ENCODE results near the gene RING1. TPM values are rescaled to one million over a fixed set of nuclear protein-coding genes. Genes with fewer than 3 reads are reported as not detected.

RING1 gene
- total and polyA plus RNA-seq, 2 experiments from 2014 or later, result 25.6 to 32.5 TPM

- H3K27me3 ChIP-seq, result peaks cover 3% of the 10 kb centered on the region
- H3K79me2 ChIP-seq, result no peaks in the 10 kb centered on the region
- no peak overlapping the region for H3K4me2 ChIP-seq
- no peak overlapping the region for H3K27ac ChIP-seq
- H3K4me1 ChIP-seq (ENCODE audit: insufficient read depth), result no peaks in the 10 kb centered on the region
- no peaks in the 10 kb centered on the region for H3K9me3 ChIP-seq (ENCODE audit: low read depth)
- no peaks in the 10 kb centered on the region for H3K36me3 ChIP-seq (replicated peaks; ENCODE audit: insufficient read depth, low read depth)
- TF ChIP-seq CTCF (IDR thresholded peaks at IDR 0.05; ENCODE audit: poor library complexity) (no peak), EZH2phosphoT487 (IDR thresholded peaks at IDR 0.05; ENCODE audit: low read depth, severe bottlenecking, unreplicated experiment) (no peak), EZH2 (IDR thresholded peaks at IDR 0.05; ENCODE audit: borderline replicate concordance) (no peak)
- H3K4me3 ChIP-seq, result no peak overlapping the region
- no peak for DNase-seq (ENCODE audit: low spot score)
- H2AFZ ChIP-seq, result no peak overlapping the region
- no peaks in the 10 kb centered on the region for H4K20me1 ChIP-seq (ENCODE audit: insufficient read depth, poor library complexity, severe bottlenecking)
- no peaks in the 10 kb centered on the region for H3K9me2 ChIP-seq (replicated peaks; ENCODE audit: insufficient read depth)
Observed at GRCh38 chr6:33236328-33236727, 28.0 kb downstream of the RING1 start.

- H4K20me1 ChIP-seq (ENCODE audit: insufficient read depth, poor library complexity, severe bottlenecking), result no peaks in the 10 kb centered on the region
- 93% methylated on average over 6 of the region's 6 CpGs for WGBS (ENCODE audit: low lambda C conversion rate, missing lambda C conversion rate)
- TF ChIP-seq EZH2 (IDR thresholded peaks at IDR 0.05; ENCODE audit: borderline replicate concordance) (no peak), EZH2phosphoT487 (IDR thresholded peaks at IDR 0.05; ENCODE audit: low read depth, severe bottlenecking, unreplicated experiment) (no peak), CTCF (IDR thresholded peaks at IDR 0.05; ENCODE audit: poor library complexity) (no peak)
Observed at GRCh38 chr6:33236852-33237251, 28.6 kb downstream of the RING1 start.

GRCh38 chr6:33237741-33238140 is 29.4 kb downstream of the RING1 start:
- H3K4me1 ChIP-seq (ENCODE audit: insufficient read depth), result no peaks in the 10 kb centered on the region
- no peak overlapping the region for H3K4me3 ChIP-seq
- H3K9me3 ChIP-seq (ENCODE audit: low read depth), result no peaks in the 10 kb centered on the region
- no peak overlapping the region for H3K4me2 ChIP-seq
- H3K9me2 ChIP-seq (replicated peaks; ENCODE audit: insufficient read depth), result no peaks in the 10 kb centered on the region
- 84% methylated on average over 2 of the region's 2 CpGs for WGBS (ENCODE audit: low lambda C conversion rate, missing lambda C conversion rate)
- no peak for DNase-seq (ENCODE audit: low spot score)
- no peaks in the 10 kb centered on the region for H3K36me3 ChIP-seq (replicated peaks; ENCODE audit: insufficient read depth, low read depth)
- TF ChIP-seq EZH2phosphoT487 (IDR thresholded peaks at IDR 0.05; ENCODE audit: low read depth, severe bottlenecking, unreplicated experiment) (no peak), CTCF (IDR thresholded peaks at IDR 0.05; ENCODE audit: poor library complexity) (no peak), EZH2 (IDR thresholded peaks at IDR 0.05; ENCODE audit: borderline replicate concordance) (no peak)
- peaks cover 7% of the 10 kb centered on the region for H3K27me3 ChIP-seq
- no peaks in the 10 kb centered on the region for H4K20me1 ChIP-seq (ENCODE audit: insufficient read depth, poor library complexity, severe bottlenecking)
- H3K79me2 ChIP-seq, result no peaks in the 10 kb centered on the region
- H3K27ac ChIP-seq, result no peak overlapping the region
- no peak overlapping the region for H2AFZ ChIP-seq

More at GRCh38 chr6:33236852-33237251, 28.6 kb downstream of the RING1 start:
- H3K36me3 ChIP-seq (replicated peaks; ENCODE audit: insufficient read depth, low read depth), result no peaks in the 10 kb centered on the region
- no peaks in the 10 kb centered on the region for H3K4me1 ChIP-seq (ENCODE audit: insufficient read depth)
- H3K9me3 ChIP-seq (ENCODE audit: low read depth), result no peaks in the 10 kb centered on the region
- peaks cover 3% of the 10 kb centered on the region for H3K27me3 ChIP-seq
- H2AFZ ChIP-seq, result no peak overlapping the region
- H3K9me2 ChIP-seq (replicated peaks; ENCODE audit: insufficient read depth), result no peaks in the 10 kb centered on the region
- no peak for DNase-seq (ENCODE audit: low spot score)
- no peak overlapping the region for H3K27ac ChIP-seq
- no peak overlapping the region for H3K4me3 ChIP-seq
- no peak overlapping the region for H3K4me2 ChIP-seq
- H3K79me2 ChIP-seq, result no peaks in the 10 kb centered on the region

GRCh38 chr6:33241968-33242367 is 33.7 kb downstream of the RING1 start:
- H3K27ac ChIP-seq, result no peak overlapping the region
- no peaks in the 10 kb centered on the region for H3K9me3 ChIP-seq (ENCODE audit: low read depth)
- peaks cover 7% of the 10 kb centered on the region for H3K27me3 ChIP-seq
- no peak overlapping the region for H3K4me3 ChIP-seq
- no peaks in the 10 kb centered on the region for H3K9me2 ChIP-seq (replicated peaks; ENCODE audit: insufficient read depth)
- WGBS (ENCODE audit: low lambda C conversion rate, missing lambda C conversion rate), result 74% methylated on average over 3 of the region's 3 CpGs
- H3K79me2 ChIP-seq, result no peaks in the 10 kb centered on the region
- no peaks in the 10 kb centered on the region for H3K36me3 ChIP-seq (replicated peaks; ENCODE audit: insufficient read depth, low read depth)
- no peak overlapping the region for H2AFZ ChIP-seq
- no peak for DNase-seq (ENCODE audit: low spot score)
- H3K4me1 ChIP-seq (ENCODE audit: insufficient read depth), result no peaks in the 10 kb centered on the region
- TF ChIP-seq CTCF (IDR thresholded peaks at IDR 0.05; ENCODE audit: poor library complexity) (no peak), EZH2phosphoT487 (IDR thresholded peaks at IDR 0.05; ENCODE audit: low read depth, severe bottlenecking, unreplicated experiment) (no peak), EZH2 (IDR thresholded peaks at IDR 0.05; ENCODE audit: borderline replicate concordance) (no peak)
- no peaks in the 10 kb centered on the region for H4K20me1 ChIP-seq (ENCODE audit: insufficient read depth, poor library complexity, severe bottlenecking)
- H3K4me2 ChIP-seq, result no peak overlapping the region
